Measurements from ENCODE around the gene AR.

Gene AR, protein sequence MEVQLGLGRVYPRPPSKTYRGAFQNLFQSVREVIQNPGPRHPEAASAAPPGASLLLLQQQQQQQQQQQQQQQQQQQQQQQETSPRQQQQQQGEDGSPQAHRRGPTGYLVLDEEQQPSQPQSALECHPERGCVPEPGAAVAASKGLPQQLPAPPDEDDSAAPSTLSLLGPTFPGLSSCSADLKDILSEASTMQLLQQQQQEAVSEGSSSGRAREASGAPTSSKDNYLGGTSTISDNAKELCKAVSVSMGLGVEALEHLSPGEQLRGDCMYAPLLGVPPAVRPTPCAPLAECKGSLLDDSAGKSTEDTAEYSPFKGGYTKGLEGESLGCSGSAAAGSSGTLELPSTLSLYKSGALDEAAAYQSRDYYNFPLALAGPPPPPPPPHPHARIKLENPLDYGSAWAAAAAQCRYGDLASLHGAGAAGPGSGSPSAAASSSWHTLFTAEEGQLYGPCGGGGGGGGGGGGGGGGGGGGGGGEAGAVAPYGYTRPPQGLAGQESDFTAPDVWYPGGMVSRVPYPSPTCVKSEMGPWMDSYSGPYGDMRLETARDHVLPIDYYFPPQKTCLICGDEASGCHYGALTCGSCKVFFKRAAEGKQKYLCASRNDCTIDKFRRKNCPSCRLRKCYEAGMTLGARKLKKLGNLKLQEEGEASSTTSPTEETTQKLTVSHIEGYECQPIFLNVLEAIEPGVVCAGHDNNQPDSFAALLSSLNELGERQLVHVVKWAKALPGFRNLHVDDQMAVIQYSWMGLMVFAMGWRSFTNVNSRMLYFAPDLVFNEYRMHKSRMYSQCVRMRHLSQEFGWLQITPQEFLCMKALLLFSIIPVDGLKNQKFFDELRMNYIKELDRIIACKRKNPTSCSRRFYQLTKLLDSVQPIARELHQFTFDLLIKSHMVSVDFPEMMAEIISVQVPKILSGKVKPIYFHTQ

DNA sequence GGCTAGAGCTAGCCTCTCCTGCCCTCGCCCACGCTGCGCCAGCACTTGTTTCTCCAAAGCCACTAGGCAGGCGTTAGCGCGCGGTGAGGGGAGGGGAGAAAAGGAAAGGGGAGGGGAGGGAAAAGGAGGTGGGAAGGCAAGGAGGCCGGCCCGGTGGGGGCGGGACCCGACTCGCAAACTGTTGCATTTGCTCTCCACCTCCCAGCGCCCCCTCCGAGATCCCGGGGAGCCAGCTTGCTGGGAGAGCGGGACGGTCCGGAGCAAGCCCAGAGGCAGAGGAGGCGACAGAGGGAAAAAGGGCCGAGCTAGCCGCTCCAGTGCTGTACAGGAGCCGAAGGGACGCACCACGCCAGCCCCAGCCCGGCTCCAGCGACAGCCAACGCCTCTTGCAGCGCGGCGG is at the start of gene AR:
AR (plus strand) TSS at position 204 of the 400 bp plus-strand sequence. CDS start 1,126 bp downstream, outside the sequence.
- peak; percentile 82 for DNase-seq

DNA sequence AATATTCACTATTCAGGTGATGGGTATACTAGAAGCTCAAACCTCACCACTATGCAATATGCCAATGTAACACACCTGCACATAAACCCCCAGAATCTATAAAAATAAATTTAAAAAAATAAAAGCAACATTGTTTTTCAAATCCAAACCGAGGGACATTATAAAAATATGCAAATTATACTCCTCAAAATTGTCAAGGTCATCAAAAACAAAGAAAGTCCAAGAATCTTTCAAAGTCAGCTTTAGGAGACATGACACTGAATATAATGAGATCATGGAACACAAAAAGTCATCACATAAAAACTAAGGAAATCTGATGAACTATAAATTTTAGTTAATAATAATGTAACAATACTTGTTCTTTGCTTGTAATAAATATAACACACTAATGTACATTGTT is 43.2 kb upstream of the AR start:
- DNase-seq: no peak

DNA sequence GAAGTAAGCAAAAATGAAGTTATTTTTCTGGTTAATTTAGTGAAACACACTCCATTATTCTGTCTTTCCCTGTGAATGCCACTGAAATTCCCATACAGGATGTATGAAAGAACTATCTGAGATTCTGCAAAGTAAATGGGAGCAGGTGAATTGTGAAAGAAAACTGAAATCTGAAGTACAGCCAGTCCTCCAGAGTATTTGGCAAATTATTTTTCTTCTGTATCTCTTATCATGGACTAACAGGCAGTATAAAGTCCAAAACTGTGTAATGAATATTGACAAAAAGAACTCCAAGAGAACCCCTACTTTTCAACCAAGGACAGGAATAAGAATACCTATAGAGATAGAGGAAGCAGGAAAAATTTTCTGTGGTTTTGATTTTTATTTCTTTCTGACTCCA is 40.8 kb upstream of the AR start:
- no peak for DNase-seq

DNA sequence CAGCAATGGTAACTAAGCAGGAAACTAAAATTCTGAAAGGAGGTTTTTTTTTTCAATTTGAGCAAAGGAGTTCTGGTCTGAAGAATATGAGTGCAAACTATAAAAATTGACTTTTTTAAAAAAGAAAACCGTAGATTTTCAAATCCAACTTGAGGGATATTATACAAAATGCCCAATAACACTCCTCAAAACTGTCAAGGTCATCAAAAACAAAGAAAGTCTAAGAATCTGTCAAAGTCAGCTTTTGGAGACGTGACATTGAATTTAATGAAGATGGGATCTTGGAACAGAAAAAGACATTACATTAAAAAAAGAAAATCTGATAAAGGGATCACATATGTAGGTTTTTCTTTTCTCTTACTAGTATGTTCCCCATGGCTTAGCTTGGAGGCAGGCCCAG is 40.4 kb upstream of the AR start:
- no peak for DNase-seq

DNA sequence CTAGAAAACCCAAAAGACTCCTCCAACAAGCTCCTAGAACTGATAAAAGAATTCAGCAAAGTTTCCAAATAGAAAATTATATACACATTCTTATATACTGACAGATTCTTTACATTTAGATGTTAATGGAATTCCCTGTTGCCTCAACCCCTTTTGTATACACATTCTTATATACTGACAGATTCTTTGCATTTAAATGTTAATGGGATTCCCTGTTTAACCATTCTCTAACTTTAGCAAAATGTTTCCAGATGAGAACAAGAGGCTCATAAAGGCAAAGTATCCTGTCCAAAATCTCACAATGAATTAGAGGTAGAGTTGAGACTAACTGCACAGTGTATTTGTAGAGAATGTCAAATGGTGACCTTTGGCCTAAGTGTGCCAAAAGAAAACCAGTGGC is 23.1 kb upstream of the AR start:
- DNase-seq: no peak

DNA sequence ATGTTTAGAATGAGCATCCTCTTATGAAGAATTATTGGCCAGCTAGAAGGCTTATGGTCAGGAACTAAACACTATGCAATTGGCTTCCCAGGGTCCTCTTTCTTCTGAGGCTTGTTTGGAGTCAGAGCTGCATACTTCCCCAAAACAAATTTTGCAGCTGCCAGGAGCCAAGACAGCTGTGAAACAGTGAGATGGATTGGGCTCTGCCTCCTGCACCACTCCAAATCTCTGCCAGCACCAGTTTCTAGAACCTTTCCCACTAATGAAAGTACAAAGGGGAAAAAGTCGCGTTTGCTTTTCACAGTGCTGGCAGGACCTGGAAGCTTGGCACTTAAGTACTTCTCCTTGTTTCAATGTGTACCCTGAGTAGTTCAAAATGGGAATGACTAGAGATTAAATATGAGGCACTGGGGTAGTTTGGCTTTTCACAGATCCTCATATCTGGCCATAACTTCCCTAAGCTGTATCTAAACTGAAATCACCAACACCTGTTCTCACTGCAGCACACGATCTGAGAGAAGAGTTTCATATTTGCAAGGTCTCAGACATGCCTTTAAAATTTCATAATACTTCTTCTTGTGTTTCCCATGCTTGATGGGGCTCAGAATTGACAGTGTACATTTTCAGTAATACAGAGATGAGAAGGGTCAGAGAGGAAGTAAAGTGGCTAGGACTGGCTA is 20.7 kb upstream of the AR start:
- no peak for DNase-seq

DNA sequence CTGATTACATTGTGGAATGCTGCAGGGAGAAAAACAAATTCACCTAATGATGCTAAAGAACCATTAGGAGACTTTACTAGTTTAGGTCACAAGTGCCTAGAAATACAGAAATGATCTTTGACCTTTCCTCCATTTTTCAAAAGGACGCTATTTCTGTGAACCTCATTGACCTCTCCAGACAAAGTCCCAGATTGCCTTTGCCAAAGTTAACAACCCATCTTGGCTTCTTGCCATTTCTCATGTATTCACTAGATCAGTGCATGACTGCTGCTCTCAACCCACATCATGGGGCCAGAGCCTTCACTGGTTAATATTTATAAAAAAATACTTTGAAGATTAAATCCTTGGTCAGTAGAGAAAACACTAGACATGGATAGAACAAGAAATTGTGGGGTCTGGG is 19.9 kb upstream of the AR start:
- DNase-seq: no peak

DNA sequence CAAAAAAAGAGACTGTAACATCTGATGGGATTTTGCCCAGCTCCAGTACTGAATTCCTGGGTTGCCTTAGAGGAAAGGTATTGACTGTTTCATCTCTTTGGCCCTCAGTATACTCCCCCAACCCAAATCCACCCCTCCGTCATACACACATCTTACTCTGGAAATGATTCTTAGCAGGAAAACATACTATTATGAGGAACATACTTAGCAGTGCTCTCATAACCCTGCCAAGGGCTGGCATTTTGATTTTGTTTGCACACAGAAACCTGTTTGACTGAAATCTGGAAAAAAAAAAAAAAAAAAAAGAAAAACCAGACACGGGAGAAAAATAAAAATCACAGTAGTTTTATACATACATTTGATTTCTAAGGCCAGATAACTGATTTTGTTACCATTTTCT is 19.4 kb upstream of the AR start:
- DNase-seq: no peak

DNA sequence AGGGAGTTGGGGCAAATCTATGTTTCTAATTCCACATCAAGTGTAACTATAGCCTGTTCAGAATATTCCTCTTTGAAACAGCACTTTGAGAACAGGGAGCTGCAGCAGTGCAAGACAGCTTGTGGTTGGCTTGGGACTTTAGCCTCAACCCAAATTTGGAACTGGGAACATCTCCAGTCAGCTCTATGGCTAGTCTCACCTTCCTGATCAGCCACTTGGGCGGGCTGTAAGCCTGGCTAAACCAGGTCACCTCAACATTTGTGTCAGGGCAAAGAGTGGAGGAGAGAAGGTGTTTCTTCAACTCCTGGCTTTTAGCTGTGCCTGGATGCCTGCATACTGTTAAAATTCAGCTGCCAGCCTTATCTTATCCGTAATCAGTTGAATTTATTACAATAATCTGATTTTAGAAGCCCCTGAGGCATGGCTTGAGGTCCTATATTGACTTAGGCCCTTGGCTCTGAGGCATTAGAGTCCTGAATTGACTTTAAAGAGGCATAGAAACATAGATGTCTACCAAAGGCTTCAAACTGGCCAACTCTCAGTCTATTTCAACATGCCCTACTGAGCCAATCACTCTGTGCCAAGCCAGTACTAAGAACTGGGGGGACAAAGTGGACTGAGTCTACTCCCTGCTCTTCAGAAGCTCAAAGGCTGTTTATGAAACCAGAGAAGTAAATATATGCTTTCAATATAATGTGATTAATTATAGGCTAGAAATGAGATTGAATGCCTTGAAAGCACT is 18.7 kb upstream of the AR start:
- DNase-seq: no peak

DNA sequence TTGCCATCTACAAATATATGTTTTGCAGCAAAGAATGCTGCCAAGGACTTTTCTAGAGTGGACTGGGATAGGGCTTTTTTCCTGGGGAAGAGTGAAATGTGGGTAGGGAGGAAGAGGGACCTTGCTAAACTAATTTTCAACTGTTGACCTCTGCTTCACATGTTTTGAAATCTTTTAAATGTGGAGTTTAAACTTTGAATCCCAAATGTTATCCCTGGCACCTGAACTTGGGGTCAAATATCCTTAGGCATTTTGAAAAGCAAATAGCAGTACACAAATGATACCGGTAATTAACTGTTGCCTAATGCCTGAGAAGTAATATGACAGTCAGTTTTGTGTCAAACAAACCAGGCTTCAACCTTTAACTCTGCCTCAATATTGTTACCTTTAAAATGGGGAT is 7.3 kb upstream of the AR start:
- no peak for DNase-seq

DNA sequence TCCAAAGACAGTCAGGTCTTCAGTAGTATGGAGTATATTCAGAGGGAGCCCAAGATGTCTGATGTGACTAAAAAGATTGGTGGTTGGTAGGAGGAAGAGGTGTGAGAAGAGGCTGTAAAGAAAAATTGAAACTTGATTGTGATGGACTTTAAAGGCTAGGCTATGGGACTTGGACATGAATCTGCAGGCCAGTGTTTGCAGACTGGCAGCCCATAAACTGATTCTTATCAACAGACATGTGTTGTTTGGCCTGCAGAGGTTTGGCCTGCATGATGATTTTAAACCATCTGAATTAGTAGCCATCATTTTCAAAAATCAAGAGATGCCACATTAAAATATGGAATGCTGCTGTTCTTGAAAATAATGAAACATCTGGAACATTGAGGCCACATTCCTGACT is 5.4 kb upstream of the AR start:
- DNase-seq: no peak

DNA sequence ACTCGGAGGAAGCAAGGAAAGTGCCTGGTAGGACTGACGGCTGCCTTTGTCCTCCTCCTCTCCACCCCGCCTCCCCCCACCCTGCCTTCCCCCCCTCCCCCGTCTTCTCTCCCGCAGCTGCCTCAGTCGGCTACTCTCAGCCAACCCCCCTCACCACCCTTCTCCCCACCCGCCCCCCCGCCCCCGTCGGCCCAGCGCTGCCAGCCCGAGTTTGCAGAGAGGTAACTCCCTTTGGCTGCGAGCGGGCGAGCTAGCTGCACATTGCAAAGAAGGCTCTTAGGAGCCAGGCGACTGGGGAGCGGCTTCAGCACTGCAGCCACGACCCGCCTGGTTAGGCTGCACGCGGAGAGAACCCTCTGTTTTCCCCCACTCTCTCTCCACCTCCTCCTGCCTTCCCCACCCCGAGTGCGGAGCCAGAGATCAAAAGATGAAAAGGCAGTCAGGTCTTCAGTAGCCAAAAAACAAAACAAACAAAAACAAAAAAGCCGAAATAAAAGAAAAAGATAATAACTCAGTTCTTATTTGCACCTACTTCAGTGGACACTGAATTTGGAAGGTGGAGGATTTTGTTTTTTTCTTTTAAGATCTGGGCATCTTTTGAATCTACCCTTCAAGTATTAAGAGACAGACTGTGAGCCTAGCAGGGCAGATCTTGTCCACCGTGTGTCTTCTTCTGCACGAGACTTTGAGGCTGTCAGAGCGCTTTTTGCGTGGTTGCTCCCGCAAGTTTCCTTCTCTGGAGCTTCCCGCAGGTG is 637 bp downstream of the AR start:
- peak; percentile 58 for DNase-seq

DNA sequence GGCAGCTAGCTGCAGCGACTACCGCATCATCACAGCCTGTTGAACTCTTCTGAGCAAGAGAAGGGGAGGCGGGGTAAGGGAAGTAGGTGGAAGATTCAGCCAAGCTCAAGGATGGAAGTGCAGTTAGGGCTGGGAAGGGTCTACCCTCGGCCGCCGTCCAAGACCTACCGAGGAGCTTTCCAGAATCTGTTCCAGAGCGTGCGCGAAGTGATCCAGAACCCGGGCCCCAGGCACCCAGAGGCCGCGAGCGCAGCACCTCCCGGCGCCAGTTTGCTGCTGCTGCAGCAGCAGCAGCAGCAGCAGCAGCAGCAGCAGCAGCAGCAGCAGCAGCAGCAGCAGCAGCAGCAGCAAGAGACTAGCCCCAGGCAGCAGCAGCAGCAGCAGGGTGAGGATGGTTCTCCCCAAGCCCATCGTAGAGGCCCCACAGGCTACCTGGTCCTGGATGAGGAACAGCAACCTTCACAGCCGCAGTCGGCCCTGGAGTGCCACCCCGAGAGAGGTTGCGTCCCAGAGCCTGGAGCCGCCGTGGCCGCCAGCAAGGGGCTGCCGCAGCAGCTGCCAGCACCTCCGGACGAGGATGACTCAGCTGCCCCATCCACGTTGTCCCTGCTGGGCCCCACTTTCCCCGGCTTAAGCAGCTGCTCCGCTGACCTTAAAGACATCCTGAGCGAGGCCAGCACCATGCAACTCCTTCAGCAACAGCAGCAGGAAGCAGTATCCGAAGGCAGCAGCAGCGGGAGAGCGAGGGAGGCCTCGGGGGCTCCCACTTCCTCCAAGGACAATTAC is 1.4 kb downstream of the AR start:
- DNase-seq: peak; percentile 65

DNA sequence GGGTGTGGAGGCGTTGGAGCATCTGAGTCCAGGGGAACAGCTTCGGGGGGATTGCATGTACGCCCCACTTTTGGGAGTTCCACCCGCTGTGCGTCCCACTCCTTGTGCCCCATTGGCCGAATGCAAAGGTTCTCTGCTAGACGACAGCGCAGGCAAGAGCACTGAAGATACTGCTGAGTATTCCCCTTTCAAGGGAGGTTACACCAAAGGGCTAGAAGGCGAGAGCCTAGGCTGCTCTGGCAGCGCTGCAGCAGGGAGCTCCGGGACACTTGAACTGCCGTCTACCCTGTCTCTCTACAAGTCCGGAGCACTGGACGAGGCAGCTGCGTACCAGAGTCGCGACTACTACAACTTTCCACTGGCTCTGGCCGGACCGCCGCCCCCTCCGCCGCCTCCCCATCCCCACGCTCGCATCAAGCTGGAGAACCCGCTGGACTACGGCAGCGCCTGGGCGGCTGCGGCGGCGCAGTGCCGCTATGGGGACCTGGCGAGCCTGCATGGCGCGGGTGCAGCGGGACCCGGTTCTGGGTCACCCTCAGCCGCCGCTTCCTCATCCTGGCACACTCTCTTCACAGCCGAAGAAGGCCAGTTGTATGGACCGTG is 2.2 kb downstream of the AR start:
- DNase-seq: peak; percentile 58

DNA sequence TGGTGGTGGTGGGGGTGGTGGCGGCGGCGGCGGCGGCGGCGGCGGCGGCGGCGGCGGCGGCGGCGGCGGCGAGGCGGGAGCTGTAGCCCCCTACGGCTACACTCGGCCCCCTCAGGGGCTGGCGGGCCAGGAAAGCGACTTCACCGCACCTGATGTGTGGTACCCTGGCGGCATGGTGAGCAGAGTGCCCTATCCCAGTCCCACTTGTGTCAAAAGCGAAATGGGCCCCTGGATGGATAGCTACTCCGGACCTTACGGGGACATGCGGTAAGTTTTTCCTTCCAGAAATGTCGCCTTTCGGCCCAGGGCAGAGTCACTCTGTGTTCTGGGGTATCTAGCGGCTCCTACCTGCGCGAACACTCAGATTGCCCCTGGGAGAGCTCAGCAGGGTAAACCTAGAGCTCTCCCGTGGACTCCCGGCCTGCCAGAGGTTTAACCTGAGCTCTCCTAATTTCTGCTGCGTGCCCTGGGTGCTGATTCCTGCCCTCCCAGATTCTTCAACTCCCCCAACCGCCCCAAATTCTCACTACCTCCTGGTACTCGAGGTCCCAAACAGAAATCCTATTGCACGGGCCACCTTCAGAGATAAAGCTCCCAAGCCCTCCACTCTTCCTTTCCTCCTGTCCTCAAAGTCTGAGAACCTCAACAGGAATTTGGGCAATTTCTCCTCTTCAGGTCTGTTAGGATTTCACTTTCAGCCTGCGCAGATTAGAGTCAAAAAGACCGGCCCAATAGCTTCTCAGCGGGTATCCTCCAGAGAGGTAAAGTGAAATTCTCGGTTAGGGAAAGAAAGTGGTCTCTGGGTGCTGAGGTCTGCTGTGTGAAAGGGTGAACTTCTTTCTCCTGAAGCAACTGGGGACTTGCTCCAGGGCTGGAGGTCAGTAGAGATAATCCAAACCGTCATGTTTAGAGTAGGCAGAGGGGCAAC is 2.9 kb downstream of the AR start:
- DNase-seq: peak; percentile 32

DNA sequence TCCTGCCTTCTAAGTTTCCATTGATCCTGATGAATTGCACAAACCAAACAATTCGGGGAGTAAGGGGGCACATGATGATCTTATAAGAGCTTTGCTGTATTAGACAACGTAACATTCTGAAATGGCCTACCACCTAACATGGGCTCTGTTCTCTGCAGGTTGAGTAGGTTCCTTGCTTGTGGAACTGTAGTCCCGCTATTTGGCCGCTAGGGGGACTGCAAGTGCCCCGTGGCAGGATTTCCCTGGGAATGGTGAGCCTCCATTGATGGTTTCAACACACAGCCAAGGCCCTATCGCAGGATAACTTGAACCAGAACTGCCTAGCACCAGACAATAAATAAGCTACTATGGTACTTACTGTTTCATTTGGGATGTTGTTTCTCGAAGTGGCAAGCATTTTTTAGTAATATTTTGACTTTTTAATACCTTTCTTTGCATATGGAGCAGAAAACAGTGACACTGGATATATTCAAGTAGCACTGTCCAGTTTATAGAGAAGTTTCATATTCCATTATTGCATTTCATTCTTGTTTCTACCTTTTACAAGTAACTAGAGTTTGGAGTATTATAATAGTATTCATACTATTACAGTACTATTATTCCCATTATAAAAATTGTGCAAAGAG is 11.9 kb downstream of the AR start:
- no peak for DNase-seq

DNA sequence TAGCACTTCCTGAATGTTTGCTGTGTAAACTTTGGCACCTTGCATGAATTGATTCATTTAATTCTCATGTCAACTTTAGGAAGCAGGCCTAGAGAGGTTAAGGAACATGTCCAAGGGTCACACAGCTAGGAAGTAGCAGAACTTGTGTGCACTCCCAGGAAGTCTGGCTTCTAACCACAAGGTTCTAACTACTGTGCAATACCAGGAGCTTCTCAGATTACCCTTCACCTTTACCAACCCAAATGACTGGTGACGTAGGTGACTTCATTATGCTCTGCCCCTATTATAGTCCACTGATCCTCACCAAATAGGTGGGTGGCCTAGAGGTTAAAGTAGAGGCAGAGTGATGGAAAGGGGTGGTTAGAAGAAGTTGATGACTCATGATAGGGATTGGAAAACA is 14.4 kb downstream of the AR start:
- no peak for DNase-seq

DNA sequence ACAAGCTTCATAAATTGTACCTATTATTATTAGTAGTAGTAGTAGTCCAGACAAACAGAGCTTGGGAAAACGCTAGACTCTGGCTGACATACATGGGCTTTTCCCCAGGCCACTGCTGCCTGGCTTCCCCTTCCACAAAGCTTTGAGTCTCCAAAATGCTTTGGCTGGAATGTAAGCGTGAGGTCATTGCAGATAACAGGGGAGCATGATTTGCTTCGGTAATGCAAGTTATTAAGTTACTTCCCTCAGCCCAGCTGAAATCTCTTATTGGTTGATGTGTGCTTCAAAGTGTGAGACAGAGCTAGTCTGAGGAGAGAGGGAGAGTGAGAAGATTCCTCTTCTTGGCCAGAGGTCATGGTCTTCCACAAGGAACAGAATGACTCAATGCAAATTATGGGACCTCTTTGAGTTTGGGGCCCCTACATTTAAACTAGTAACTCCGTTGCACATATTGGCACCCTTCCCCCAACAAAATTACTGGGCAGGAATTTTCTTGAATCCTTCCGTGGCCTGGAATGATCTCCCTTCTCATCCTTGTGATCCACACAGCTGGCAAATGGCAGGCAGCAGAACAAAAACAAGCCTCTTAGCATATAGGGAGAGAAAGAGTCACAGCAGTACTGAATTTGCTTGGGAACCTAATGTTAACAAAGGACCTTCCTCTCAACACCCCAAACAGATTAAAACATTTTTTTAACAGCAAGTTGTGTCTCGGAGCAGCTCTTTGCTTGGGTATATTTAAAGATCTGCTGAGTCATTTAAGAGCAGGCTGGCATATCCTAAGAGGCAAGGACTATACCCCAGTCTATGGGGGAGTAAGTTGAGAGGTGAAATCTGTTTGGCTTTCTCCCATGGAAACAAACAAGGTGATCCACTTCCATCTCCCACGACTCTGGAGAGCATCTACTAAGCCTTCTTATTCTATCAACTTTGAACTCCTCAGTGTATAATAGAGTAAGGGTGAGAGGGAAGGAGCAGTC is 19.9 kb downstream of the AR start:
- DNase-seq: peak; percentile 3

Measured in eye (tissue), 1 donor.